SIG-M5 (cell line): ENCODE data around the gene GPR180.
"Not testable (repeated sequence)": the region's sequence is repeated elsewhere in the genome, so short reads cannot be mapped to it uniquely, and the experiment has no call there.

Experiments used
- DNase-seq: peaks from one replicate; lab custom pipeline; 2025; lab: John Stamatoyannopoulos, UW

GPR180 gene

GRCh38 chr13:94596575-94596971 lies 5.1 kb upstream of the GPR180 start:
- DNase-seq: no peak

- DNase-seq: no peak
Observed at GRCh38 chr13:94598281-94598680, 3.4 kb upstream of the GPR180 start.

GRCh38 chr13:94599877-94600276 lies 1.8 kb upstream of the GPR180 start:
- no peak for DNase-seq

DNA sequence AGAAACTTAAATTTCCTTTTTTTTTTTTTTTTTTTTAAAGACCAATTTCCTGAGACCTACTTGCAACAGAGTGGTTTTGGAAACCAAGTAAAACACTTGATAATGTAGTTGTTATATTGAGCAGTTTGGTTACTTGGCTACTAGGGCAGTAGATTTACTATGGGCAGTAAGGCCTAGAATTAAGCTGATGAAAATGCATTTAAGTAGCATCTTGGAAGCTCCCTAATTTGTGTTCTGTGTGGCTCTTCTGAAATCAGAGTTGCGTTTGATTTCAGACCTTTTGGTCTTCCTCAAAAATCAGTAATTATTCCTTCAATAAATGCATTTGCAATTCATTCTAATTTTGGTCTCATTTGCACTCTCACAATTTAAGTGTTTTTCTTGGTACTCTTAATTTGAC lies 810 bp downstream of the GPR180 start:
- DNase-seq: no peak

DNA sequence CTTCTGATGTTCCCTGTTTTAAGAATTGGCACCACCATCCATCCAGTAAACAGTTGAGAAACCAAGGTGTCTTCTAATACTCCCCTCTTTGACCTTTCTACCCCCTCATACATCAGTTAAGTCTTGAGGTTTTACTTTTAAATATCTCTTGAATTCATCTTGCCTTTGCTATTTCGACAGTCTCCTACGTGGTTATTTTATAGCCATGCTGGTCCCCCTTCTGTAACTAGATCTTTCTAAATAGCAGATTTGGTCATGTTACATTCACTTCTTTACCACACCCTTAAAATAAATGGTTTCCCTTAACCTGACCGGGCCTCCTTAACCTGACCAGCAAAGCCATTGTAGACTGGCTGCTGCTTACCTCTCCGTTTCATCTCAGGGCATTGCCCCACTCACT lies 5.4 kb downstream of the GPR180 start:
- no peak for DNase-seq

- no peak for DNase-seq
Observed at GRCh38 chr13:94607939-94608338, 6.3 kb downstream of the GPR180 start.

DNA sequence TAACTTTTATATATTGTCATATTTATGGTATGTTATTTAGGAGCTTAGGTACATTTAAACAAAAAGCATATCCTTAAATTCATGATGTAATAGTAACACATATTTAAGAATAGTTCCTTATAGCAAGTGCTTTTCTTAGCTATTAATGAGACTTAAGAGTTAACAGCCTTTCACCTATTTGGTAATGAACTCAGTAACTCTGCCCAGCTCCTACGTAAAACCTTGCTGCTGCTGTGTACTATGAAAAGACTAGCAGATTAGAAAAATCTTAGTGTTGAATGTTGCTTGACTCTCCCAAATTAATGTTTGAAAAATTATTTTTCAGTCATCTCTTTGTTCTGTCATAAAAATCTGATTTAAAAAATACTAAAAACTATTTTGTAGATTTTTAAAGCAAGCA lies 6.9 kb downstream of the GPR180 start:
- DNase-seq: no peak

- no peak for DNase-seq
Observed at GRCh38 chr13:94609196-94609595, 7.5 kb downstream of the GPR180 start.

DNA sequence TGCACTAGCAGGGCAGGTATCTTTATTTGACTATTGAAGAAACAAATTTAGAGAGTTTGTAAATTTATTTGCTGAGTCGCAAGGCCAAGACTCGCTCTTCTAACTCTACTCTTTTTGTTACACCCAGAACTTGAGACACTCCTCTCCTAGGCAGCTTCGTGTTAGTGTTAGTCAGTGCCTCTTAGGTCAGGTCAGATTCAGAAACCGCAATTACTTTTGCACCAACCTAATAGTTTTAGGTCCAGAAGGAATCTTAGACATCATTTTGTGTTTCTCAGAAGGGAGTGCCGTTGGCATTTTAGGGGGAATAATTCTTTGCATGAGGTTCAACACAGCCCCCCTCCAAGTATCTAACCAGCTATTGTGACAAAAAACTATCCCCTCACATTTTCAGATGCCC lies 8.8 kb downstream of the GPR180 start:
- no peak for DNase-seq

GRCh38 chr13:94612050-94612449 lies 10.4 kb downstream of the GPR180 start:
- DNase-seq: no peak

DNA sequence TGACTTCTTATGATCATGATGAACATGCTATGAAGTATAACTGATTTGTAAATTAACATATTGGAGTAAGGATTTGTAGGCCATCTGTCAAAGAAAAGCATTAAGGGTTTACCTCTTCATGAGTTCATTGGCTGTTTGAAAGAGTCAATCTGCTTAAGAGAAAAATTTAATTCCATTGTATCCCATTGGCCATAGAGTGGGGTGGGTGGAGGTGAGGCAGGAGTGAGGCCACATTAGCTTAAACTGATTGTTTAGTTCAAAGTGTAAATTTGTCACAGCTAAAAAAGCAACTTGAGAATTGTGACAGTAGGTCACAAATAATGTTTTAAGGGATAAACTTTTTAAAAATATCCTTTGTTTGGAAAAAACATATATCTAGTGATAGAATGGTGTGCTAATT lies 11.4 kb downstream of the GPR180 start:
- DNase-seq: no peak

DNA sequence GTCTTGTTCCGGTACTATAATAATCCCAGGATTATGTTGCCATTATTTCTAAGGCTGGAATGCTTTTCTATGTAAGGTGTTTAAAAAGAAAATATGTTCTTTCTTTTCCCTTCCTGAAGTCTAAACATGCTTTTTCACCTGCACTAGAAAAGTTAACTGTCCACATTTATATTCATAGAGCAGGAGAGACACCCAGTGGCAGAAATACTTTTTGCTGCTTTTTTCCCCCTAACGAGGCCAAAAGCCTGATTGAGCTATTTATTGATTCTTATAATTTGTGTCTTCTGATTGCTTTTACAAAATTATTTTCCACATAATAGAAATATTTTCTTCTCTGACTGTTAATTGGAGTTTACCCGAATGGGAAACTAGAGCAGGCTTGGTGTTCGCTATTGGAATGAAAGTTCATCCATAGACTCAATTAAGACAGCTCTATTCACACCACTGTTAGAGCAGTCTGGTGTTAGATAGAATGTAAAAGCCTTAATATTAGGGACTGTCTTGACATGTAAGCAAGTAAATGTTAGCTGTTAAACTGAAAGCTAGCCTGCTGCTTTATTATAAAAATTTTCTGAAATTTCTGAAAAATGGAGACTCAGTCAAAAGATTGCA lies 15.8 kb downstream of the GPR180 start:
- no peak for DNase-seq

GRCh38 chr13:94620286-94620896 lies 18.7 kb downstream of the GPR180 start:
- no peak for DNase-seq

- DNase-seq: no peak
Observed at GRCh38 chr13:94622344-94622743, 20.7 kb downstream of the GPR180 start.

GRCh38 chr13:94623316-94623715 lies 21.7 kb downstream of the GPR180 start:
- DNase-seq: no peak

- DNase-seq: no peak
Observed at GRCh38 chr13:94630858-94631257, 29.2 kb downstream of the GPR180 start.

- no peak for DNase-seq
Observed at GRCh38 chr13:94632226-94632980, 30.7 kb downstream of the GPR180 start.

DNA sequence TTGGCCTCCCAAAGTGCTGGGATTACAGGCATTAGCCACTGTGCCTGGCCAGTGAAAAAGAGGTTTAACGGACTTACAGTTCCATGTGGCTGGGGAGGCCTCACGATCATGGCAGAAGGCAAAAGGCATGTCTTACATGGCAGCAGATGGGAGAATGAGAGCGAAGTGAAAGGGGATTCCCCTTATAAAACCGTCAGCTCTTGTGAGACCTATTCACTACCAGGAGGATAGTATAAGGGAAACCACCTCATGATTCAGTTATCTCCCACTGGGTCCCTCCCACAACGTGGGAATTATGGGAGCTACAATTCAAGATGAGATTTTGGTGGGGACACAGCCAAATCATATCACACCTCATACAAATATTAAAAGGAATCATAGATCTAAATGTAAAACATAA lies 34.4 kb downstream of the GPR180 start:
- DNase-seq: not testable (repeated sequence)

DNA sequence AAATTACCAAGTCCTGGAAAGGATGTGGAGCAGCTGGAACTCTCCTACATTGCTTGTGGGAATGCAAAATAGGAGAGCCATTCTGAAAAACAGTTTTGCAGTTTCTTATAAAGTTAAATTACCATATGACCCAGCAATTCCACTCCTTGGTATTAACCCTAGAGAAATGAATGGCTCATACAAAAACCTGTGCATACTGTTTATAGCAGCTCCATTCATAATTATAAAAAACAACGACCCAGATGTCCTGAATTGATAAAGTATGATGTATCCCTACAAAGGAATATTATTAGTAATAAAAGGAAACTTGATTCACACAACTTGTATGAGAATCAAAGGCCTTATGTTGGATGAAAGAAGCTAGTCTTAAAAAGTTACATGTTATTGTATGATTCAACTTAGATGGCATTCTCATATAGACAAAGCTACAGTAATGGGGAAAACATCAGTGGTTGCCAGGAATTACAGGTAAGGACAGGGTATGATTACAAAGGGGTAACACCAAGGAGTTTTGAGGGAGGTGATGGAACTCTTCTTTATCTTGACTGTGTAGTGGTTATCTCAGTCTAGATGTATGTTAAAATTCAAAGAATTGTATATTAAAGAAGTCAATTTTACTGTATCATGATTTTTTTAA lies 35.4 kb downstream of the GPR180 start:
- no peak for DNase-seq

- DNase-seq: not testable (repeated sequence)
Observed at GRCh38 chr13:94637677-94638076, 36.0 kb downstream of the GPR180 start.

GRCh38 chr13:94640721-94641120 lies 39.1 kb downstream of the GPR180 start:
- DNase-seq: no peak

DNA sequence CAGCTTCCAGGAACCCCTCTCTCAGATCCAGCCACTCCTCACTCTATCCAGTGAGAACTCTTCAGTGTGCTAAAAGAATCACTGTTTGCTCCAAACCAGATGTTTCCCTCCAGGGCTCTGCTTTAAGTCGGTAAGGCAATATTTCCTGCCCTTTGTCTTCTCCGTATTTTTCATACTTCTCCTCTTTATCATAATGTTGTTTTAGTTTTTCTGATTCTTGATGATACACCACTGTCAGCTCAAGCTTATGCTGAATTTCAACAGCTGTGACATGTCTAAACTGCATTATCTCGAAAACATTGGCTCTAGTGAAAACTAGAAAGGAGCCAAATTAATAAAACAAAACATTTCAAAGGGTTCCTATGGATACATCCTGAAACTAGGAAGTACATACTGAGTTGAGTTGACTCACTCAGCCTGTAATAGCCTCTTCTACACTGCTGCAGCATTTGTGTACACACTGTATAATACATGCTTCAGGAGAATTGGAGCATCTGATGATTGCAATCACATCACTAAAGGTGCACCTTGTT lies 39.8 kb downstream of the GPR180 start:
- no peak for DNase-seq

DNA sequence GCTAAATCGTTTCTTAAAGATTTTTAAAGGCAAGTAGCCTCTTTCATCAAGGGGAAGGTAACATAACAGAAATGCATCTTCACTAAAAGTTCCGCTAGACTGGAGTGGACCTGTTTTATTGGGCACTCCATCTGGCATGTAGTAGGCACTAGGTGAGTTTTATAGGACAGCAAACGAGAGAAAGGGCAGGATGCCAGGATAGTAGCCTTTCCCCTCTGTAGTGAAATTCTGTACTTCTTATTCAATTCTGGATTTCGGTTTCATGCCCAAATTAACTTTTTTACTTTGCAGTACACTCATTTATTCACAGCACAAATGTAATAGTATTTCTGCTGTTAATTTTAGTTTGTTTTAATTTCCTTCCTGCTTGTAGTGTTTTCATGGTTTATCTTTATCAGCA lies 45.2 kb downstream of the GPR180 start:
- DNase-seq: no peak
